ENCODE measurements around the gene C10orf95.

GRCh38 chr10:102463983-102464382 is 12.6 kb upstream of the C10orf95 start:
- TF ChIP-seq CTCF (IDR thresholded peaks at IDR 0.05) = no peak
- TF ChIP-seq CHD2 (IDR thresholded peaks at IDR 0.05; ENCODE audit: low read length, partially characterized antibody) = no peak
- no peak for TF ChIP-seq EP300 (IDR thresholded peaks at IDR 0.05; ENCODE audit: borderline replicate concordance in 1 of 2, low read depth in 1 of 2, low read length in 1 of 2)
- no peak for TF ChIP-seq EZH2phosphoT487 (IDR thresholded peaks at IDR 0.05; ENCODE audit: borderline replicate concordance, low read depth)
- no peak for TF ChIP-seq JUND (IDR thresholded peaks at IDR 0.05)
- no peak for TF ChIP-seq GATA2 (CRISPR knock-in tag; IDR thresholded peaks at IDR 0.05)
- TF ChIP-seq SMC3 (IDR thresholded peaks at IDR 0.05; ENCODE audit: low read depth, low read length) = no peak
- no peak for TF ChIP-seq MAX (IDR thresholded peaks at IDR 0.05; ENCODE audit: low read depth)
- TF ChIP-seq POLR2AphosphoS5 (IDR thresholded peaks at IDR 0.05; ENCODE audit: low read depth, low read length) = no peak

Measured in SK-N-SH (cell line).